ENCODE results near the gene HSD17B11.
"Not testable (repeated sequence)": the region's sequence is repeated elsewhere in the genome, so short reads cannot be mapped to it uniquely, and the experiment has no call there.

DNA sequence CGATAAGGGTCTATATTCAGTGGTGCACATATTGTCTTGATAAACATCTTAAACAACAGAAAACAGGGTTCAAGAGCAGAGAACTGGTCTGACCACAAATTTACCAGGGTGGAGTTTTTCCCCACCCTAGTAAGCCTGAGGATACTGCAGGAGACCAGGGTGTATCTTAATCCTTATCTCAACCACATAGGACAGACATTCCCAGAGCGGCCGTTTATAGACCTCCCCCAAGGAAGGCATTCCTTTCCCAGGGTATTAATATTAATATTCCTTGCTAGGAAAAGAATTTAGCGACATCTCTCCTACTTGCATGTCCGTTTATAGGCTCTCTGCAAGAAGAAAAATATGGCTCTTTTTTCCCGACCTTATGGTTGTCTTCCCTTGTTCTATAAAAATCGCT, 97.1 kb downstream of the HSD17B11 start:
- not testable (repeated sequence) for TF ChIP-seq POLR2A (IDR thresholded peaks at IDR 0.05)
- TF ChIP-seq, protein P1, sequence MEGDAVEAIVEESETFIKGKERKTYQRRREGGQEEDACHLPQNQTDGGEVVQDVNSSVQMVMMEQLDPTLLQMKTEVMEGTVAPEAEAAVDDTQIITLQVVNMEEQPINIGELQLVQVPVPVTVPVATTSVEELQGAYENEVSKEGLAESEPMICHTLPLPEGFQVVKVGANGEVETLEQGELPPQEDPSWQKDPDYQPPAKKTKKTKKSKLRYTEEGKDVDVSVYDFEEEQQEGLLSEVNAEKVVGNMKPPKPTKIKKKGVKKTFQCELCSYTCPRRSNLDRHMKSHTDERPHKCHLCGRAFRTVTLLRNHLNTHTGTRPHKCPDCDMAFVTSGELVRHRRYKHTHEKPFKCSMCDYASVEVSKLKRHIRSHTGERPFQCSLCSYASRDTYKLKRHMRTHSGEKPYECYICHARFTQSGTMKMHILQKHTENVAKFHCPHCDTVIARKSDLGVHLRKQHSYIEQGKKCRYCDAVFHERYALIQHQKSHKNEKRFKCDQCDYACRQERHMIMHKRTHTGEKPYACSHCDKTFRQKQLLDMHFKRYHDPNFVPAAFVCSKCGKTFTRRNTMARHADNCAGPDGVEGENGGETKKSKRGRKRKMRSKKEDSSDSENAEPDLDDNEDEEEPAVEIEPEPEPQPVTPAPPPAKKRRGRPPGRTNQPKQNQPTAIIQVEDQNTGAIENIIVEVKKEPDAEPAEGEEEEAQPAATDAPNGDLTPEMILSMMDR (IDR thresholded peaks at IDR 0.05 in 8 of 11, conservative IDR thresholded peaks at IDR 0.05 in 3 of 11): not testable (repeated sequence)
